ENCODE results near the gene TMPRSS4.

DNA sequence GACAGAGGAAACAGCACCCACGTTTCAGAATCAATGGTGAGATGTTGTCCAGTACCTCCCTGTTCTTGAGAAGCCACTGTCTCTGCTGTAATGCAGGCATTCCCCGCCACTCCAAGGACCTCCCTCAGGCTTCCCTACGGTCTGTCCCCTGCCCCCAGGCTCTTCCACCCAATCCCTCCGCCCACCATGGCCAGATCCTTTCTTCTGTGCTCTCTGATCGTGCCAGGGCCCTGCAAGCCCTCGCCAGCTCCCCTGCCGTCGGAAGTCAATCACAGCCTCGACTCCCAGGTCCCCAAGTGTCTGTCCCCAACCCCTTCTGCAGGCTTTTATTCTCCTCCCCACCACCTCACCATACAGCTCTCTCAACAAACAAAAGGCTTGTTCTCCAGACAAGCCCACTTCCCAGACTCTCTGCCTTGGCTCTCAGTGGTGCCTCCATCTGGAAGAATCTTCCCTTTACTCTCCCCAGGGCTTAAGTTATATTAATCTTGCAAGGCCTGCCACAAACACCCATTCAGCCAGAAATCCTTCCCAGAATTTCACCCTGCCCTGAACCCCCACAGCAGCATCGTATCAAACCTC is 62.1 kb downstream of the TMPRSS4 start:
- TF ChIP-seq MYC (IDR thresholded peaks at IDR 0.05; ENCODE audit: low read depth, low read length) (no peak), POLR2A (IDR thresholded peaks at IDR 0.05; ENCODE audit: extremely low read depth, insufficient read length) (no peak)
- TF ChIP-seq, protein P1, sequence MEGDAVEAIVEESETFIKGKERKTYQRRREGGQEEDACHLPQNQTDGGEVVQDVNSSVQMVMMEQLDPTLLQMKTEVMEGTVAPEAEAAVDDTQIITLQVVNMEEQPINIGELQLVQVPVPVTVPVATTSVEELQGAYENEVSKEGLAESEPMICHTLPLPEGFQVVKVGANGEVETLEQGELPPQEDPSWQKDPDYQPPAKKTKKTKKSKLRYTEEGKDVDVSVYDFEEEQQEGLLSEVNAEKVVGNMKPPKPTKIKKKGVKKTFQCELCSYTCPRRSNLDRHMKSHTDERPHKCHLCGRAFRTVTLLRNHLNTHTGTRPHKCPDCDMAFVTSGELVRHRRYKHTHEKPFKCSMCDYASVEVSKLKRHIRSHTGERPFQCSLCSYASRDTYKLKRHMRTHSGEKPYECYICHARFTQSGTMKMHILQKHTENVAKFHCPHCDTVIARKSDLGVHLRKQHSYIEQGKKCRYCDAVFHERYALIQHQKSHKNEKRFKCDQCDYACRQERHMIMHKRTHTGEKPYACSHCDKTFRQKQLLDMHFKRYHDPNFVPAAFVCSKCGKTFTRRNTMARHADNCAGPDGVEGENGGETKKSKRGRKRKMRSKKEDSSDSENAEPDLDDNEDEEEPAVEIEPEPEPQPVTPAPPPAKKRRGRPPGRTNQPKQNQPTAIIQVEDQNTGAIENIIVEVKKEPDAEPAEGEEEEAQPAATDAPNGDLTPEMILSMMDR (IDR thresholded peaks at IDR 0.05; ENCODE audit: low read depth, low read length) = no peak
